SKM-1 treated with dmso at 0.1 percent for 144 hours (cell line): ENCODE data around the gene FGF14.

Experiments
- DNase-seq: peaks from one replicate; lab custom pipeline; 2025; ENCODE audit not compliant: unreplicated experiment; lab: John Stamatoyannopoulos, UW

Gene FGF14

DNA sequence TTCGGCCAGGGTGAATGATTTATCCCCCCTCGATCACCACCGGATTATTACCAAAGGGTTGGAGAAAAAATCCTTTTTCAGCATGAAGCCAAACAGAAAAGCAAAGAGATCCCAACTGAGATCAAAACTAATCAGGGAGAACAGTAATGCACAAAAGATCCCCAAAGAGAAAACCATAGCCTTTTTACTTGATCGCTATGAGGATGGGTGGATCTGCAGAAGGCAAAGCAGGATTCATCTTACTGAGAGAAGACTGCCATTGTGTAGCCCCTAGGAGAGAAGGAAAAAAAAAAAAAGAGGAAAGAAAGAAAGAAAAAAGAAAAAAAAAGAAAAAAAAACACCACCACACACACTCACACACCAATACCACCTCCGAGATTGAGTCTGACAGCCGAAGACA is at the start of gene FGF14:
Gene FGF14, minus strand, starts transcription at position 283 of the 400 bp plus-strand sequence.
- no peak for DNase-seq

DNA sequence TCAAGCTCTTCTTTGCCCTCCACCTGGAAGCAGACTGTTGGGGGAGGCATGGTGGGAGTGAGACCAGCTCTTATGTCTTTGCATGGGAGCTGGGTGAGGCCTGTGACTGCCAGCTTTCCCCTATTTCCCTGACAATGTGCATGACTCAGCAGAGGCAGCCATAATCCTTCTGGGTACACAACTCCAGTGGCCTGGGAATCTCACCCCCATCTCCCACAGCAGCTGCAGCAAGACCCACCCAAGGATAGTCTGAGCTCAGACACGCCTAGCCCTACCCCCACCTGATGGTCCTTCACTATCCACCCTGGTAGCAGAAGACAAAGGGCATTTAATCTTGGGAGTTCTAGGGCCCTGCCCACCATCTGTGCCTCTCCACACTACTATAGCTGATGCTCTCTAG is 41.4 kb upstream of the FGF14 start:
- DNase-seq = no peak

DNA sequence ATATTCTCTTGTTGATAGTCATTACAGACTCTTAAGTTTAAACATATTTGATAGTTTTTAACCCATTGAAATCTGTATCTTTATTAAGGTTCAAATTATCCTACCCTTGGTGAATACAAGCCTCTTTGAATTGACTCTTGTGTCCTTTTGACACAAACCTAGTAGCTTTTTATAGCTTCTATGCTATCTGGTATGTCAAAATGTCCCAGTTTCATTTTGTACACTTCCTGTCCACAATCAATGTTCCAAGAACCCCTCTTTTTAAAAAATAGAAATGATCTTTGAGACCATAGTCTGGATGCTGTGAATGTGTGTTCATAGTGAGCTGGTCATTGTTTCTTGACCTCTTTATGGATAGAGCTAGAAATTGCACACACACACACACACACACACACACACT is 39.2 kb upstream of the FGF14 start:
- DNase-seq = no peak

DNA sequence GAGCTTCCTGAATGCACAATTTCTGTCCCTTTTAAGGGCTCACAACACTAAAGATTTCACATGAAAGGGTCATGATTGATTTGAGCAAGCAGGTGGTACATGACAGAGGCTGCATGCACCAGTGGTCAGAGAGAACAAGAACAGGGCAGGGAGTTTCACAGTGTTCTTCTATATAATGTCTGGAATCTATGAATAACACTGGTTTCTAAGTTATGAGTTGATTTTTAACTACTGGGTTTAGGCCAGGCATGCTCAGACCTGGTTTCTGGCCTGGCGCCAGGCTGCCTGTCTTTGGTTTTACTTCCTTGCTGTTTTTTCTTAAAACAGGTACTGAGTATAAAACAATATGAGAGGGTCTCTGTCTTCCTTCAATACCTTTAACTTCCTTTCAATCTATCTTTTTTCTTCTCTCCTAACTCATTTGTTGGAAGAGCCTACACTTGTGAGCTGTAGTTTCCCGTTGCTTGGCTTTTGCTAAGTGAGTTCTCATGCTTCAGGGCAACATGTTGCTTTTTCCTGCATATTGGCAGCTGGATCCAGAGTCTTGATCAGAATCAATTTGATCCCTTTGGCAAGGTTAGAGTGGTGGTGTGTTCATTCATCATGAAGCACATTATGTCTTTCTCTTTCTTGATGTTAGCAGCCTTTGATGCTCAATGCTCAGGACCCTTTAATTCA is 38.5 kb upstream of the FGF14 start:
- DNase-seq = no peak

DNA sequence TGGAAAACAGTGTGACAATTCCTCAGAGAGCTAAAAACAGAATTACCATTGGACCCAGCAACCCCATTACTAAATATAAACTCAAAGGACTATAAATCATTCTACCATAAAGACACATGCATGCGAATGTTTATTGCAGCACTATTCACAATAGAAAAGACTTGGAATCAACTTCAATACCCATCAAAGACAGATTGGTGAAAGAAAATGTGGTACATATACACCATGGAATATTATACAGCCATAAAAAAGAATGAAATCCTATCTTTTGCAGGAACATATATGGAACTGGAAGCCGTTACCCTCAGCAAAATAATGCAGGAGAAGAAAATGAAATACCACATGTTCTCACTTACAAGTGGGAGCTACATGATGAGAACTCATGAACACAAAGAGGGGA is 20.8 kb upstream of the FGF14 start:
- DNase-seq = no peak

DNA sequence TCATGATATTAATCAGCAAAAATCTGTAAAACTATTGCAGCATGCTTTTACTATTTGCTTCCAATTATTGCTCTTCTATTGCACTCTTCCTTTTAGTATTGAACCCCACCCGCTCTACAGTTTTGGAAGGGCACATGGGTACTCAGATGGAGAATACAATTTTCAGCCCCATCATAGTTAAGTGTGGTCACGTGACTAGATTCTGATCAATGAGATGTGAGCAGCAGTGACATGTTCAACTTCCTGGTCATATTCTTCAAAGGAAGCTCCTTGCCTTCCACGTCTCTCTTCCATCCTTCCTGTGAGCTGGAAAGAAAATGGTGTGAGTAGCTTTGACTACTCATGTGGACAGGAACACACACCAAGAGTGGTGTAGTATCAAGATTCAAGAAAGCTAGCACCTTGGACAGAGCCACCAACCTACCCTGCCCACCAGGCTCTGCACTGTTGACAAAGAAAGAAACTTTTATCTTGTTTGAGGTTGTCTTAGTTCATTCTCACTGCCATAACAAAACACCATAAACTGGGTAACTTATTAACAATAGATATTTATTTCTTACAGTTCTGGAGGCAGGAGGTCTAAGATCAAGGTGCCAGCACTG is 3.8 kb upstream of the FGF14 start:
- no peak for DNase-seq

DNA sequence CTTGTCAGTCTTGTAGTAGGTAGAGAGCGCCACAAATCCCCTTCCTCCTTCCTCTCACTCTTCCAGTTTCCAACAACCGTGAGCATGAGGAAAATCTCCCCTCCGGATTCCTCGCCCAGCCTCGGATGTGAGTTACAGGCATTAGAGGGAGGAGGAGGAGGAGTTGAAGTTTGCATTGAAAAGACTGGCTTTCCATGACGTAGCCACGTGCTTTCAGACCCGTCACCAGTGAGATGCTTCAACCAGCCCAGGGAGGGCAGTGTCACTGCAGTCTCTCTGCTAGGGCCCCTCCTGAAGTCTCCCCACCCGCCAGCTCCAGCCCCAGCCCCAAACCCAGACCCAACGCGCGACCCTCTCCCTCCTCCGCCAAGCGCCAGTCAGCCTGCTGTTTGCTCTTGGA is 442 bp upstream of the FGF14 start:
- no peak for DNase-seq

DNA sequence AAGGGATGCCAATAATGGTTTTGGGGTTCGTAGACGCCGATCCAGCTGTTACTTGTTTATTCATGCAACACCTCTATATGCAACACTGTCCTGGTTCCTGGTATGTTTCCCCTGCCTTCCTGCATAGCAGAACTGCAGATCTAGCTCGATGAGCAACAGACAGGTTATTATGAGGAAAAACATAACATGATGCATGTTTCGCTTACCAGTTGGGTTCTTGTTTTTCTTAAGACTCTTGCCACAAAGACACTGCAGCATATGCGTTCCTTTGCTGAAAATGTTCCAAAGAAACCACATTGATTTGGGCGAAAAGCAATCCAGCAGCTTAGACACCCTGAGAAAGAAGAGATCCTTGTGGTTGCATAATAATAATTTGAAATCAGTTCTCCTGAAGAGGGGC is 583 bp downstream of the FGF14 start:
- DNase-seq = no peak

DNA sequence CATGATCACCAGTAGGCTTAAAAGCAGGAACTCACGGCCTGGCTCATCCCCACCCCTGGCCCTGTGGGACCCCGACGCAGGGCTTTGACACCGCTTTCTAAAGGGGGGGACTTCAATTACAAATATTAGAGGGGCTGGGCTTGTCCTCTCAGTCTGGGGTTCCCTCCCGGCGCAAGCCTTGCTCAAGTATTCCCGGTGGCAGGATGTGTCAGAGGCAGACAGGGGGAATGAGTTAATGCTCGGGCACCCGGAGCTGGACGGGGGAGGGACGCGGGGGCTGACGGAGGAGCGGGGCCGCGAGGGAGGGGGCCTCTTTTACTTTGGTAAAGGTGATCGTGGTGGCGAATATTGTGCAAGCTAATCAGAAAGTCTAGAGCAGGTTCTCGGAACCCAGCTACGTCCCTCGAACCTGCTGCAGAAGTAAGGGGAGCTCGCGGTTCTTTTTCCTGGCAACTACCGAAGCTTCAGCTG is 1.1 kb downstream of the FGF14 start:
- DNase-seq = no peak

DNA sequence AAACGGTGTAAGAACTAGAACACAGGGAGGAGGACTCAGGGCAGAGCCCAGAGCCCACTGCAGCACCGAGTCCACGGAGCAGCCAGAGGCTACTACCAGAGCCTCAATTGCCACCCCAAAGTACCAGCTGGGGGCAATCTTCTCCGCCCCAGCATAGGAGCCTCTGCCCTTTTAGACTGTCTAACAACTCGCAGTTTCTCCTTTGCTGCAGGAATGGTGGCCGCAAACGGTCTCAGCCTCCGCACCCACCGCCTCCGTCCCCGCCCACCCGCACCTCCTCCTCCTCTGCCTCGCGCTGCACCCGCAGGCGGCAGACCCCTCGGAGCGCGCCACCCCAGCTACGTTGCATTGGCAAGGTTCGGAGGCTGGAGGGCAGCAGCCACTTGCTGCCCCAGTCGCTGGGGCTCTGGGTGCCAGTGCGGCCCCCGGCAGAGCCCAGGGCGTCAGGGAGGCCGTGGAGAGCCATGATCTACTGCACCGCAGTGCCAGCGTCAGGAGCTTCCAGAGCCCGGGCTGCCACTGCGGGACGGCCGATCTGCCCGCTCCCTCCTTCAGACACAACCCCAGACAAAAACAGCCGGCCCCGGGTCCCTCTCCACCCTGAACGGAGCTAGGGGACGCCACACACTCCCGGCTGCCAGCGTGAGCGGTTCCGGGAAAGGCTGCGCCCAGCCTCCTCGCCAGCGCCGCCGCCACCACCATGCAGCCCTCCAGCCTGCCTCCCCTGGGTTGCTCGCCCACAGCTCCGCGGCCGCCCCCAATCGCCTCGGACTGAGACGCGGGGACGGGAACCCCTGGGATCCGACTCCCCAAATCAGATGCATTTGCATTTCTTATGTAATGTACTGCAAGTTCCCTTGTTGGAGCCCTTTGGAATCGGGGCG is 1.8 kb downstream of the FGF14 start:
- DNase-seq = no peak

DNA sequence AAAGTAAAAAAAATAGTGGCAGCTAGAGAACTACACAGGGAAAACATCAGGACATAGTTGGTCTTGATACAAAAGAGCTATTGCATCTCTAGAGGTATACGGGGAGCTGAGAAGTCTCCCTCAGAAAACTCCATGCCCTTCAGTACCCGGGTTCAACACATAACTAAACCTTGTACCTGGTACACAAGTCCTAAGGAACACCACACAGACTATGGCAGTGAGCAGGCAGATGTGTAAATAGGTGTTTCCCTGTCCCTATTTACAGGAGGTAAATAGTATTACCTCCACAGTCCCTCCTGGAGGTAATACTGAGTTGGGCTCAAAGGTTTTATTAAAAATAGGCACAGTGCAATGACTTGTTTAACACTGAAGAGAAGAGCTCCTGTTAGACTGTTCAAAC is 5.9 kb downstream of the FGF14 start:
- no peak for DNase-seq

DNA sequence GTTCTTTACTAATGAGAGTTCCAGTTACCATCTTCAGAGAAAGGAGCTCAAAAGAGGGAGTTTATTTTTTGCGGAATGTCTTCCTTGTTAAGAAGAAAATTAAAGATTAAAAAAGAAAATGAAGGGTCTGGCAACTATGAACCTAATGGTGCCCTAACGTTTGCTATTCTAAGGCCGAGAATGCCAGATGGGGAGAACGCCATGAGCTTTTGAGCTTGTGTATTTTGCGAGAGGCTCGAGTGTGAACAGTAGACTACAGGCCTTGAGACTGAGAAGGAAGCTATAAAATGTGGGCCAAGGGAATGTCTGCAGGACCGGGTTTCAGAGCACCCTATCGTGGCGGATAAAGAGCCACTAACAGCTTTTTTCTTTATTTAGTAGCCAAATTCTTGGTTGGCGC is 6.7 kb downstream of the FGF14 start:
- DNase-seq = no peak

DNA sequence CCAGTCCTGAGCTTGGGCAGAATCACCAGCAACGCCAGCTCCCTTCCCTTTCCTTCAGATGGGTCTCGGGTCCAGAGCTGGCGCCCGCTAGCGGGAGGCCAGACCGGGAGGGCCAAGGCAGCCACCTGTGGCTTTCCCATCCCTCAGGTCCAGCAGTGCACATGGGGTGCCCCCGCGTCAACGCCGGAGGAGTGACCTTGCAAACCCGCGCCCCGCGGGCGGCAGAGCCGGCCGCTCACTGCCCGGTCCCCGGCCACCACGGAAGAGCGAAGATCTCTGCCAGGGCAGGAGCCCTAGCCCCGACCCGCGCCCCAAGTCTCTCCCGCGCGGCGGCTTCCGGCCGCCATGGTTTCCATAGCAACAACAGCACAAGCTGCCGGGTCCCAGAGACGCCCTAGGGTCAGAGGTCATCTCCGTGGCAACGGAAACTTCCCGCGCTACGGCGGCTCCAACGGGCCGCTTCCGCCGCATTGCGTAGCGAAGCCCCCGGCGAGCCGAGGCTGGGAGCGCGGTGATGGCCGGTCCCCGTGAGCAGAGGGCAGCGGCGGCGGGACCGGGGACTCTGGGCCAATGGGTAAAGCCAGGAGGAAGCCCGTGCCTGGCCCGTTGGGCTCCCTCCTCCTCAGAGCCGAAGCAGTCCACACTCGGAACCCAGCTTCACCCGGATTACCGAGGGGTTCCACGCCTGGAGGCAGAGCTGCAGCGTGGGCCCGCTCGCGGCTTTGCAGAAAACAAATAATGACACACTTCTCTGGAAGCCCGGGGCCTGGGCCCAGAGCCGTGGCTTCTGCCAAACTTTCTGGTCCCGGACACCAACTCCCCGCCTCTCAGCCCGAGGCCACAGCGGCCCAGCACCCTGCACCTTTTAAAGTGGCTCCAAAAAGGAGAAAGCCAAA is 7.4 kb downstream of the FGF14 start:
- no peak for DNase-seq

DNA sequence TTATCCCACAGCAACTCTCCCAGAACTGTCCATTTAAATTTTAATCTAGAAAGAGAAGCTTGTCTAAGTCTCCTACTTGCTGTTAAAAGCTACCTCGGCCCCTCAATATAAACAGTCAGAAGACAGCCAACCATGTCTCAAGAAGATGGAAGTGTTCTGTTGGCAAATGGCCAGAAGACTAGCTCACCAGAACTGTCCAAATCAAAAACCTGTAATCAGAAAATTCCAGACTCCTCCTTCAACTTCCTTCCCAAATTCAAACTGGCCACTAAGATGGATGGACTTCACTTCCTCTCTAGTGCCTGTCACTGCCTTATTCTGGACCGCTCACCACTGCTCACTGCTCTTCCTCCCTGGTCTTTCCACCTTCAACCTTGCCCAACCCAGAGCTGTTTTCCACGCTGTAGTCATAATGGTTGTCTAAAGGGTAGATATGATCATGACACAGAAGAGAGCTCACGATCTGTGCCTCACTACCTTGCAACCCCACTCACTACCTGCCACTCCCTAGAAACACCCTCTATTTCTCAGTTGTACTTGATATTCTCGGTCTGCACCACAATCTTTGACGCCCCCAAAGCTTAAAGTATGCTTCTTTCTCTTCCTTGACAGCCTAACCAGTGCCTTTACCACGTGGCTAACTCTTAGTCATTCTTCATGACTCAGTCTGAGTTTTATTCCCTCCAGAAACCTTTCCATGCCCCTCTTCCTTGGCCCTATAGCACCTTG is 9.2 kb downstream of the FGF14 start:
- no peak for DNase-seq

DNA sequence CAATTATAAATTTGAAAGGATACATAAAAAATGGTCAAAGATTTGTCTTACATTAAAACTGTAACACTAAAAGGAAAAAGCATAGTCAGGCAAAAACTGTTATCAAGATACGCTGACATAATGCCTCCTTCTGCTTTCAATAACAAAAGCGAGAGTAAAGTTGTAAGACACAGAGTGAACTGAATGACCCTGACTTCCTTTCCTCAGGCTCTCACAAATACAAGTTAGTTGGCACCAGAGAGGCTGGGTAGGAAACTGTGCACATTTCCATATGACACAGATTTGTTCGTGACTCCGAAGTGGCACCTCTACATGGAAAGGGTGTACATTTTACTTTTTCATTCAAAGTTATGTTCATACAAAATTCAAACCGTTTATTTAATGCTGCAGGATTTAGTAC is 15.4 kb downstream of the FGF14 start:
- no peak for DNase-seq

DNA sequence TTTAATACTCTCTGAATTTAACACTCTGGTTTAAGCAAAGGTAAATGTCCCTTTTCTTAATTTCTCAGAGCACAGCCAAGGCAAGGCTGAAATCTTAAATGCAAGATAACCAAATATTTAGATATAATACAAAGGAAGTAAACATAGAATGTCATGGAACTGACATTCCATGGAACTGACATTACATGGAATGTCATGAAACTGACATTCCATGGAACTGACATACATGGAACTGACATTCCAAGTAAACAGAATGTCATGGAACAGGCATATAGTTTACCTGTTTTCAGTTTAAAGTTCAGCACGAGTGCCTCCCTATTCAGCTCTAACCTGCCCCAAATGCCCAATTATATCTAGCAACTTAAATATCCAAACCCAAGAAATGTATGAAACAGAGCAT is 21.8 kb downstream of the FGF14 start:
- DNase-seq = no peak

DNA sequence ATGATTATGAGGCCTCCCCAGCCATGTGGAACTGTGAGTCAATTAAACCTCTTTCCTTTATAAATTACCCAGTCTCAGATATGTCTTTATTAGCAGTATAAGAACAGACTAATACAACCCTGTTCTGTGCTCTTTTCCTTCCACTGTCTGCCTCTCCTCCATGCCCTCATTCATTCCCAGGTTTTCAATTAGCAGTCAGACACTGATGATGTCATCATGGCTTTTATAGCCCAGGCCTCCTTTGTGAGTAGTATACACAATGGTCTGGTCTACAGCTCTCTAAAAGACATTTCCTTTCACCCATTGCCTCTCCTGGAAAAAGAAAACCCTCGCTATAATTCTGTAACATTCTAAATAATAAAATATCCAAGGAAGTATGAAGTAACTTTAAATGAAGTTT is 25.5 kb downstream of the FGF14 start:
- no peak for DNase-seq

DNA sequence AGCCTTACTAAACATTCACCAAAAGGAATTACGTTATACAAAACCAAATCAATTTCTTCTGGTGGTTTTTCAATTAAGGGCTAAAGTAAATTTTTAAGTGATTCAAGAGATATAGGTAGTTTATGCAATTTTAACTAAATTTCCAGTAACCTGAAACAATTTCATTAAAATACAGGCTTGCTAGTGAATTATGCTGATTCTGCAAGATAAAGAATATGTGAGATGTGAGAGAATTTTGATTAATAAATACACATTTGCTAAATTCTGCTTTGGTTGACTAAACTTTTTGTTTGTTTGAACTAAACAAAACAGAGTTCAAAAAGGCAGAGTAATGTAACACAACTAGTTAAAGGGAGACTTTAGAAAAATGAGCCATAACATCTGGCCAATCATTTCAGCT is 27.1 kb downstream of the FGF14 start:
- DNase-seq = no peak

DNA sequence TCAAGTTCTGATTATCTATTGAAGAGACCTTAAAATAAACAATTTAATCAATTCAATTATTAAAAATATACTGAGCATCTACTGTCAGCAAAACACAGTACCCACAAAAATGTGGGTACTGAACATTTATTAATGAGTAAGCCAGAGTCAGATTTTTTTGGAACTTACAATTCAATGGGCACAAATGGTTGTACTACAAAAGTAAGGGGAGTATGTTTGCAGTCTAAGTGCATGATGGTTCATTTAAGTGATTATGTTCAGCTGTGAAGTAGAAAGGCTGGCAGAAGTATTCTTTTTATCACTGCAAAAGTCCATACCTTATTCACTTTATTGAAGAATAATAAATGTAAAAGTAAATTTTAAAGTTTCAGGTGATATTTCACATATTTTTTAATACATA is 27.6 kb downstream of the FGF14 start:
- DNase-seq = no peak

DNA sequence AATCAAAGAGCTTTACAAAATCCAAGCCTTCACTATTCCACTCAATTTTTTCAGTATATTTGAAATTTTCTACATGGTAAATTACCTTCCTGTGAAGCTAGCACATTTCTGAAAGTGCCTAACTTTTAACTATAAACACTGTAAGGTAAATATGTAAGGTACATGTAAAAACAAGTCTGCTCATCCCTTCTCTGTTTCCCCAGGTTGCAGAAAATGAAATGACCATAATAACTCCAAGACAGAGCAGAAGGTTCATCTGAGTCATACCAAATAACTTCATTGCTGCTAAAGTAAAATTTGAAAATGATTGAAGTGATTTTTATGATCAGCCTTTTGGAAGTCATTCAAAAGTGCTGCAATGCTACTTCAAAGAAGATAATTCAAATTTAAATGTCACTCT is 28.6 kb downstream of the FGF14 start:
- DNase-seq = no peak
